Measurements from ENCODE around the gene CCDC88B.

Gene CCDC88B

DNA sequence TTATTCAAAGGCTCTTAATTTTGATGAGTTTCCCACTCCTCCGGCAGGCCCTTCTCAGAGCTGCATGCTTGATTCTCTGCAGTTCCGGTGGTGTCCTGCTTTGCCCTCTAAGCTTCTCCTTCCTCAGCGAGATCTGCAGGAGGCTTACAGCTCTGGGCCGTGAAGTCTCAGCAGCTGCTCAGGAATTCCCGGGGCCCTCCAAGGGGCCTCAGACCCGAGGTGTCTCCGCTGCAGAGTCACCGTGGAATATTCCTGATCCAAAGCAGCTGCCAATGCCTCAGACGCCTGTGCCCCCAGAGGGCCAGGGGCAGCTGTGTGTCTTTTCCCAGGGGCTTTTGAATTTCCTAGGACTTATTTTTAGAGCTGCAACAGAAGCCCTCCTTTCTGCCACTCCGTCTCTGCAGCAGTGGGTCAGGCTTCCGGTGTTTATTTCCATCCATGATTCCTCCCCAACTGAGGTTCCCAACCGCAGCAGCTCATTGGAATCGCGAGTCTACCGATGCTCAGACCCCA is 56.1 kb downstream of the CCDC88B start:
- TF ChIP-seq, protein P1, sequence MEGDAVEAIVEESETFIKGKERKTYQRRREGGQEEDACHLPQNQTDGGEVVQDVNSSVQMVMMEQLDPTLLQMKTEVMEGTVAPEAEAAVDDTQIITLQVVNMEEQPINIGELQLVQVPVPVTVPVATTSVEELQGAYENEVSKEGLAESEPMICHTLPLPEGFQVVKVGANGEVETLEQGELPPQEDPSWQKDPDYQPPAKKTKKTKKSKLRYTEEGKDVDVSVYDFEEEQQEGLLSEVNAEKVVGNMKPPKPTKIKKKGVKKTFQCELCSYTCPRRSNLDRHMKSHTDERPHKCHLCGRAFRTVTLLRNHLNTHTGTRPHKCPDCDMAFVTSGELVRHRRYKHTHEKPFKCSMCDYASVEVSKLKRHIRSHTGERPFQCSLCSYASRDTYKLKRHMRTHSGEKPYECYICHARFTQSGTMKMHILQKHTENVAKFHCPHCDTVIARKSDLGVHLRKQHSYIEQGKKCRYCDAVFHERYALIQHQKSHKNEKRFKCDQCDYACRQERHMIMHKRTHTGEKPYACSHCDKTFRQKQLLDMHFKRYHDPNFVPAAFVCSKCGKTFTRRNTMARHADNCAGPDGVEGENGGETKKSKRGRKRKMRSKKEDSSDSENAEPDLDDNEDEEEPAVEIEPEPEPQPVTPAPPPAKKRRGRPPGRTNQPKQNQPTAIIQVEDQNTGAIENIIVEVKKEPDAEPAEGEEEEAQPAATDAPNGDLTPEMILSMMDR (conservative IDR thresholded peaks at IDR 0.05; ENCODE audit: low read length): no peak
- TF ChIP-seq EZH2phosphoT487 (IDR thresholded peaks at IDR 0.05; ENCODE audit: borderline replicate concordance): no peak
- Histone ChIP-seq H3K4me3 (ENCODE audit: low read length, poor library complexity, severe bottlenecking) (no peak overlapping the region), H3K9me3 (ENCODE audit: insufficient read depth, low read depth, low read length) (no peaks in the 10 kb centered on the region), H3K27me3 (ENCODE audit: insufficient read depth, low read length, poor library complexity, severe bottlenecking) (no peaks in the 10 kb centered on the region), H3K4me2 (ENCODE audit: low read depth, low read length, poor library complexity, severe bottlenecking) (no peak overlapping the region), H3F3A (ENCODE audit: low read depth) (no peaks in the 10 kb centered on the region), H2AFZ (ENCODE audit: low read length) (no peak overlapping the region), H4K20me1 (ENCODE audit: insufficient read depth, low read length, poor library complexity, severe bottlenecking) (no peaks in the 10 kb centered on the region), H3K9me2 (replicated peaks; ENCODE audit: low read depth, low read length) (no peaks in the 10 kb centered on the region), H3K36me3 (ENCODE audit: insufficient read depth, low read length) (no peaks in the 10 kb centered on the region), H3K79me2 (ENCODE audit: insufficient read depth, low read length) (no peaks in the 10 kb centered on the region), H3K4me1 (ENCODE audit: insufficient read depth, low read length, poor library complexity, severe bottlenecking) (no peaks in the 10 kb centered on the region), H3K9ac (ENCODE audit: low read depth, low read length, poor library complexity, severe bottlenecking) (no peak overlapping the region)

DNA sequence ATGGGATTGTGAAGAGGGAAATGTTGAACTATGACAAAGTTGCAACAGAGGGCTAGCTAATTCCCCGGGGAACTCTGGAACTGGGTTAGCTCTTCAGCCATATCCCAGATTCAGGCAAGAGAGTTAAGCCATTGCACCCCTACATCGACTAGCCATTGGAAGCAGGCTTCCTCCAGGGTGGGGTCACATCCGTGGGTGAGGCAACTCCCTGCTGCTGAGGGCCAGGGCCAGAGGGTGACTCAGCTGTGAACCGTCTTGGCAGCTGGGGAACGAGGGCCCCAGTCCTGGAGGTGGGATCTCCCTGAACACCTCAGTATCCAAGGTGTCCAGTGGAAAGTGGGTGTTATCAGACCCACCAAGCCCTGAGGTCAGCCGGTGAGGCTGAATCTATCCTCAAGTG is 60.1 kb downstream of the CCDC88B start:
- H3K27me3 ChIP-seq (ENCODE audit: insufficient read depth, low read length, poor library complexity, severe bottlenecking): no peaks in the 10 kb centered on the region
- H3K4me3 ChIP-seq (ENCODE audit: low read length, poor library complexity, severe bottlenecking): no peak overlapping the region
- H3K4me1 ChIP-seq (ENCODE audit: insufficient read depth, low read length, poor library complexity, severe bottlenecking): no peaks in the 10 kb centered on the region
- H3F3A ChIP-seq (ENCODE audit: low read depth): no peaks in the 10 kb centered on the region
- no peaks in the 10 kb centered on the region for H3K9me3 ChIP-seq (ENCODE audit: insufficient read depth, low read depth, low read length)
- TF ChIP-seq EZH2phosphoT487 (IDR thresholded peaks at IDR 0.05; ENCODE audit: borderline replicate concordance): no peak
- TF ChIP-seq, protein P1 (conservative IDR thresholded peaks at IDR 0.05; ENCODE audit: low read length): no peak
- H3K36me3 ChIP-seq (ENCODE audit: insufficient read depth, low read length): no peaks in the 10 kb centered on the region
- no peaks in the 10 kb centered on the region for H3K9me2 ChIP-seq (replicated peaks; ENCODE audit: low read depth, low read length)
- H3K4me2 ChIP-seq (ENCODE audit: low read depth, low read length, poor library complexity, severe bottlenecking): no peak overlapping the region
- H3K79me2 ChIP-seq (ENCODE audit: insufficient read depth, low read length): no peaks in the 10 kb centered on the region
- no peaks in the 10 kb centered on the region for H4K20me1 ChIP-seq (ENCODE audit: insufficient read depth, low read length, poor library complexity, severe bottlenecking)
- H3K9ac ChIP-seq (ENCODE audit: low read depth, low read length, poor library complexity, severe bottlenecking): no peak overlapping the region
- H2AFZ ChIP-seq (ENCODE audit: low read length): no peak overlapping the region

DNA sequence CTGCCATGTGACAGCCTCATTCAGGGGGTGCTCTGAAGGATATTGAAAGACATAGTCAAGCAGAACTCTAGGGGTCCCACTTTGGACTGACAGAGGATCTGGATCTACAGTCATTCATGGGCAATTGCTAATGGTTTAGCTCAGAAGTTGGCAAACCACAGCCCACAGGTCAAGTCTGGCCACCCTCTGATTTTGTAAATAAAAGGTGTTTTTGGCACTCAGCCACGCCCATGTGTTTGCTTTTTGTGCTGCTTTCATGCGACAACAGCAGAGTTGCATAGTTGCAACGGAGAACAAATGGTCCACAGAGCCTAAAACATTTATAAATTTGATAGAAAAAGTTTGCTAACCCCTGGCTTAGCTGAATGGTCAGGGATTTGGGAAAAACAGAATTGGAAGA is 60.7 kb downstream of the CCDC88B start:
- Histone ChIP-seq H3K27me3 (ENCODE audit: insufficient read depth, low read length, poor library complexity, severe bottlenecking) (no peaks in the 10 kb centered on the region), H3K4me3 (ENCODE audit: low read length, poor library complexity, severe bottlenecking) (no peak overlapping the region), H3K79me2 (ENCODE audit: insufficient read depth, low read length) (no peaks in the 10 kb centered on the region), H3K36me3 (ENCODE audit: insufficient read depth, low read length) (no peaks in the 10 kb centered on the region), H3F3A (ENCODE audit: low read depth) (no peaks in the 10 kb centered on the region), H3K9me3 (ENCODE audit: insufficient read depth, low read depth, low read length) (no peaks in the 10 kb centered on the region), H3K9ac (ENCODE audit: low read depth, low read length, poor library complexity, severe bottlenecking) (no peak overlapping the region), H2AFZ (ENCODE audit: low read length) (no peak overlapping the region), H3K4me2 (ENCODE audit: low read depth, low read length, poor library complexity, severe bottlenecking) (no peak overlapping the region), H4K20me1 (ENCODE audit: insufficient read depth, low read length, poor library complexity, severe bottlenecking) (no peaks in the 10 kb centered on the region), H3K9me2 (replicated peaks; ENCODE audit: low read depth, low read length) (no peaks in the 10 kb centered on the region), H3K4me1 (ENCODE audit: insufficient read depth, low read length, poor library complexity, severe bottlenecking) (no peaks in the 10 kb centered on the region)
- TF ChIP-seq EZH2phosphoT487 (IDR thresholded peaks at IDR 0.05; ENCODE audit: borderline replicate concordance): no peak
- TF ChIP-seq, protein P1 (conservative IDR thresholded peaks at IDR 0.05; ENCODE audit: low read length): no peak
